CD4-positive, alpha-beta T cell (primary cell): ENCODE results near the gene UBE2M. TPM values are rescaled to one million over a fixed set of nuclear protein-coding genes. Genes with fewer than 3 reads are reported as not detected.
A peak's percentile ranks its signal among the peaks of the same experiment; 100 is the strongest.

Experiments
- ATAC-seq: fragments of 200-7000 bp; cut with Tn5 transposase; one replicate; pipeline ENCODE4 v1.10.0; 2022; ENCODE audit warnings: mild to moderate bottlenecking; ENCODE audit not compliant: poor library complexity
- CTCF ChIA-PET: fragments of 350-600 bp; sonication (Branson Sonifier 250); formaldehyde crosslinking; loops from one replicate; lab custom pipeline; 2021; ENCODE audit warnings: antibody characterized with exemption, inconsistent platforms; lab: Charles Lee
- POLR2A ChIA-PET: fragments of 350-600 bp; sonication (Branson Sonifier 250); formaldehyde crosslinking; loops from one replicate; lab custom pipeline; 2021; ENCODE audit warnings: antibody characterized with exemption, inconsistent platforms; lab: Charles Lee
- DNase-seq, 14 experiments: peaks; one replicate each; pipeline ENCODE4 v3.0.0-alpha.2; 2013 to 2020; ENCODE audit warnings: mixed read lengths in 2 of 14
- H3K27ac ChIP-seq, 2 donors: one replicate each; pipeline versions ENCODE4 v1.5.1 to v1.7.0; 2013; ENCODE audit warnings: low read length in 2 of 2, low read depth in 1 of 2, mild to moderate bottlenecking in 1 of 2
- H3K27me3 ChIP-seq, 2 experiments: 1 replicate in 1 of 2; 2 replicates in 1 of 2; pipeline versions ENCODE4 v1.6.1 to v1.7.0; 2013; ENCODE audit warnings: low read length in 2 of 2, control low read depth in 1 of 2, mild to moderate bottlenecking in 1 of 2, moderate library complexity in 1 of 2; ENCODE audit not compliant: insufficient read depth in 2 of 2, control insufficient read depth in 1 of 2
- H3K36me3 ChIP-seq: one replicate; pipeline ENCODE4 v1.6.1; 2013; ENCODE audit warnings: low read length, control low read depth; ENCODE audit not compliant: insufficient read depth
- H3K4me1 ChIP-seq: one replicate; pipeline ENCODE4 v1.6.1; 2013; ENCODE audit warnings: low read length, control low read depth; ENCODE audit not compliant: insufficient read depth
- H3K4me3 ChIP-seq: one replicate; pipeline ENCODE4 v1.5.1; 2013; ENCODE audit warnings: mild to moderate bottlenecking, low read length, moderate library complexity
- H3K9me3 ChIP-seq, 2 experiments: 1 replicate in 1 of 2; 2 replicates in 1 of 2; pipeline versions ENCODE4 v1.6.1 to v1.7.0; 2013; ENCODE audit warnings: low read length in 2 of 2, mild to moderate bottlenecking in 2 of 2, control low read depth in 1 of 2, moderate library complexity in 1 of 2; ENCODE audit not compliant: control insufficient read depth in 1 of 2, insufficient read depth in 1 of 2
- H3K27ac Mint-ChIP-seq: one replicate; pipeline ENCODE4 v1.8.0; 2020; ENCODE audit warnings: mixed read lengths
- H3K27me3 Mint-ChIP-seq: one replicate; pipeline ENCODE4 v1.8.0; 2021; ENCODE audit warnings: mixed read lengths
- H3K36me3 Mint-ChIP-seq: one replicate; pipeline ENCODE4 v1.8.0; 2021; ENCODE audit warnings: low read depth, mixed read lengths
- H3K4me1 Mint-ChIP-seq: one replicate; pipeline ENCODE4 v1.8.0; 2021; ENCODE audit warnings: low read depth, mixed read lengths
- H3K4me3 Mint-ChIP-seq: one replicate; pipeline ENCODE4 v1.8.0; 2020; ENCODE audit warnings: mild to moderate bottlenecking, mixed read lengths
- H3K9me3 Mint-ChIP-seq: one replicate; pipeline ENCODE4 v1.8.0; 2020; ENCODE audit warnings: mixed read lengths
- CTCF ChIP-seq: fragments of 200-600 bp; IDR thresholded peaks from one replicate; pipeline ENCODE4 v1.8.0; 2022; ENCODE audit warnings: antibody characterized with exemption, mild to moderate bottlenecking
- intact Hi-C, 2 experiments: fragments of 100-400 bp; cut with DNase I in 1 of 2; cut with micrococcal nuclease in 1 of 2; formaldehyde crosslinking; loops; one replicate each; pipeline versions ENCODE4 v1.15.1 to v1.9.0; 2023 to 2025; cut with DNase I, micrococcal nuclease
- total RNA-seq, 174 experiments: library from RNA in 2 of 174; stranded (reverse) in 2 of 174; gene quantifications; one replicate each; pipeline ENCODE4 v1.2.3 and lab custom pipeline; 2021 to 2026

UBE2M gene
- total RNA-seq, 2 experiments from 2014 or later = 29.0 to 31.0 TPM

- no peak overlapping the region for H3K27ac ChIP-seq
- peaks cover 64% of the 10 kb centered on the region for H3K4me1 ChIP-seq
- H3K4me3 ChIP-seq = no peak overlapping the region
- Mint-ChIP-seq H3K4me1 (peaks cover 53% of the 10 kb centered on the region), H3K9me3 (no peaks in the 10 kb centered on the region), H3K36me3 (peaks cover 30% of the 10 kb centered on the region), H3K27ac (peak overlapping the region; percentile 78), H3K4me3 (no peak overlapping the region), H3K27me3 (no peaks in the 10 kb centered on the region)
- intact Hi-C loops = loop anchor here in 1 of 2 experiments (5.0 kb wide), 2 partner anchors 189 to 209 kb away; partner anchors contain the start of genes ERVK3-1 and ZSCAN22
- H3K9me3 ChIP-seq = no peaks in the 10 kb centered on the region
- POLR2A ChIA-PET = interaction anchor here (1.9 kb wide), 1 partner anchor 60 kb away, joined by 5 read pairs; no protein-coding TSS in a partner anchor
- ATAC-seq = no peak
- H3K27me3 ChIP-seq = no peaks in the 10 kb centered on the region
- CTCF ChIA-PET = no interaction called here
- no peak for DNase-seq
- H3K36me3 ChIP-seq = peaks cover 19% of the 10 kb centered on the region
- TF ChIP-seq CTCF = no peak
Measured at GRCh38 chr19:58516246-58516836, 42.1 kb downstream of the UBE2M start.

GRCh38 chr19:58515259-58515658 lies 43.2 kb downstream of the UBE2M start:
- Mint-ChIP-seq H3K27me3 (no peaks in the 10 kb centered on the region), H3K36me3 (peaks cover 30% of the 10 kb centered on the region), H3K9me3 (no peaks in the 10 kb centered on the region), H3K4me1 (peaks cover 49% of the 10 kb centered on the region), H3K4me3 (peak overlapping the region; percentile 48), H3K27ac (peak overlapping the region; percentile 78)
- no peak for TF ChIP-seq CTCF
- Histone ChIP-seq H3K36me3 (peaks cover 19% of the 10 kb centered on the region), H3K27ac (no peak overlapping the region), H3K9me3 (no peaks in the 10 kb centered on the region), H3K4me3 (no peak overlapping the region), H3K27me3 (no peaks in the 10 kb centered on the region), H3K4me1 (peaks cover 63% of the 10 kb centered on the region)
- no peak for DNase-seq
- ATAC-seq = no peak
- ChIA-PET POLR2A (no interaction called here), CTCF (interaction anchor here (3.5 kb wide), 1 partner anchor 66 kb away, joined by 14 read pairs; no protein-coding TSS in a partner anchor)
- intact Hi-C loops = loop anchor here (2.0 to 5.0 kb wide), 3 partner anchors 60 to 208 kb away; partner anchors contain the start of genes ERVK3-1 (in 1 of the 2) and ZSCAN22 (in 1 of the 2)

- no peaks in the 10 kb centered on the region for H3K9me3 ChIP-seq
- H3K4me3 ChIP-seq = peak overlapping the region; percentile 41
- H3K27ac ChIP-seq = no peak overlapping the region
- peaks cover 26% of the 10 kb centered on the region for H3K36me3 Mint-ChIP-seq
- H3K27me3 ChIP-seq = no peaks in the 10 kb centered on the region
- H3K4me3 Mint-ChIP-seq = peak overlapping the region; percentile 38
- intact Hi-C loops = loop anchor here (1.0 to 5.0 kb wide), 4 partner anchors 60 to 207 kb away; partner anchors contain the start of genes ERVK3-1 (in 1 of the 2) and ZSCAN22 (in 1 of the 2)
- ChIA-PET CTCF (interaction anchor here (0.6 to 3.5 kb wide), 21 partner anchors 8 to 286 kb away, joined by 3 to 15 read pairs (median 4); partner anchors contain the start of genes CHMP2A, TRIM28, UBE2M and ZNF324B), POLR2A (interaction anchor here (1.0 to 1.6 kb wide), 9 partner anchors 29 to 106 kb away, joined by 4 to 12 read pairs (median 7); partner anchors contain the start of genes CHMP2A, TRIM28, ZNF446 and ZNF584)
- ATAC-seq = no peak
- no peaks in the 10 kb centered on the region for H3K9me3 Mint-ChIP-seq
- H3K4me1 Mint-ChIP-seq = peaks cover 43% of the 10 kb centered on the region
- H3K27ac Mint-ChIP-seq = peak overlapping the region; percentile 78
- no peaks in the 10 kb centered on the region for H3K27me3 Mint-ChIP-seq
- no peak for TF ChIP-seq CTCF
- H3K36me3 ChIP-seq = peaks cover 19% of the 10 kb centered on the region
- no peak for DNase-seq
- H3K4me1 ChIP-seq = peaks cover 56% of the 10 kb centered on the region
Measured at GRCh38 chr19:58514564-58515022, 43.8 kb downstream of the UBE2M start.
